Keratinocyte (primary cell): ENCODE measurements around the gene SHPK. TPM values are rescaled to one million over a fixed set of nuclear protein-coding genes. Genes with fewer than 3 reads are reported as not detected.
A peak's percentile ranks its signal among the peaks of the same experiment; 100 is the strongest.

Experiments
- DNase-seq: peaks from one replicate; pipeline ENCODE4 v3.0.0-alpha.2; 2011; ENCODE audit warnings: low read depth, missing footprints, low spot score
- FAIRE-seq: peaks from 2 replicates; lab custom pipeline; 2011; peaks lifted over from hg19 to GRCh38; lab: Jason Lieb, UNC
- H2AFZ ChIP-seq: 2 replicates; pipeline ENCODE4 v1.6.0; 2012; ENCODE audit warnings: low read length, control low read depth, inconsistent platforms; ENCODE audit not compliant: control insufficient read depth
- H3K27ac ChIP-seq: 2 replicates; pipeline ENCODE4 v1.5.1; 2011; ENCODE audit warnings: low read length; ENCODE audit not compliant: control insufficient read depth, insufficient read depth
- H3K27me3 ChIP-seq: 3 replicates; pipeline ENCODE4 v1.6.0; 2011; ENCODE audit warnings: low read length; ENCODE audit not compliant: control insufficient read depth, insufficient read depth; ENCODE audit errors: extremely low read depth
- H3K36me3 ChIP-seq, 2 experiments: 2 replicates in 1 of 2; 3 replicates in 1 of 2; pipeline ENCODE4 v1.5.1; 2011; ENCODE audit warnings: low read length in 2 of 2, mild to moderate bottlenecking in 1 of 2; ENCODE audit not compliant: control insufficient read depth in 2 of 2, insufficient read depth in 2 of 2; ENCODE audit errors: extremely low read depth in 1 of 2
- H3K4me1 ChIP-seq: 3 replicates; pipeline ENCODE4 v1.5.1; 2011; ENCODE audit warnings: low read length; ENCODE audit not compliant: control insufficient read depth, insufficient read depth; ENCODE audit errors: extremely low read depth
- H3K4me2 ChIP-seq: 3 replicates; pipeline ENCODE4 v1.6.0; 2011; ENCODE audit warnings: low read depth, low read length; ENCODE audit not compliant: control insufficient read depth, insufficient read depth; ENCODE audit errors: extremely low read depth
- H3K4me3 ChIP-seq, 3 experiments: fragments of 200-600 bp in 1 of 3; sonication (generic) in 1 of 3; 2 replicates in 2 of 3; 3 replicates in 1 of 3; pipeline ENCODE4 v1.5.1; 2011 to 2016; ENCODE audit warnings: low read length in 3 of 3, mild to moderate bottlenecking in 3 of 3, control low read depth in 2 of 3, inconsistent platforms in 1 of 3, low read depth in 1 of 3, mixed read lengths in 1 of 3, mixed run types in 1 of 3, moderate library complexity in 1 of 3; ENCODE audit not compliant: control insufficient read depth in 2 of 3, insufficient read depth in 2 of 3; ENCODE audit errors: extremely low read depth in 1 of 3
- H3K79me2 ChIP-seq: 2 replicates; pipeline ENCODE4 v1.6.0; 2012; ENCODE audit warnings: low read length; ENCODE audit not compliant: control insufficient read depth, insufficient read depth
- H3K9ac ChIP-seq: 3 replicates; pipeline ENCODE4 v1.6.0; 2011; ENCODE audit warnings: low read length; ENCODE audit not compliant: control insufficient read depth, insufficient read depth; ENCODE audit errors: extremely low read depth
- H3K9me1 ChIP-seq: 3 replicates; pipeline ENCODE4 v1.6.0; 2011; ENCODE audit warnings: low read length; ENCODE audit not compliant: control insufficient read depth, insufficient read depth; ENCODE audit errors: extremely low read depth
- H3K9me3 ChIP-seq: 2 replicates; pipeline ENCODE4 v1.5.1; 2012; ENCODE audit warnings: low read depth, low read length; ENCODE audit not compliant: control insufficient read depth
- H4K20me1 ChIP-seq: 3 replicates; pipeline ENCODE4 v1.6.0; 2011; ENCODE audit warnings: low read length; ENCODE audit not compliant: control insufficient read depth, insufficient read depth; ENCODE audit errors: extremely low read depth
- CTCF ChIP-seq, 3 experiments: IDR thresholded peaks in 1 of 3; conservative IDR thresholded peaks in 1 of 3; optimal IDR thresholded peaks in 1 of 3; 2 replicates in 2 of 3; 3 replicates in 1 of 3; pipeline versions ENCODE3 to v1.5.1; 2011; ENCODE audit warnings: low read length in 3 of 3, mild to moderate bottlenecking in 3 of 3, moderate library complexity in 2 of 3, control low read depth in 1 of 3, inconsistent platforms in 1 of 3; ENCODE audit not compliant: insufficient read depth in 2 of 3; ENCODE audit errors: extremely low read depth in 1 of 3
- EZH2 ChIP-seq: IDR thresholded peaks from one replicate; pipeline ENCODE4 v1.6.1; 2012; ENCODE audit warnings: inconsistent platforms, mild to moderate bottlenecking, low read length, moderate library complexity
- dilution Hi-C: fragments of 300-500 bp; cut with MboI; formaldehyde crosslinking; loops from one replicate; pipeline ENCODE4 v1.7.0; 2020; ENCODE audit warnings: low sequenced_read_pairs; ENCODE audit not compliant: extremely low pct_ligation_motif_present
- polyA plus RNA-seq, 5 experiments: library from polyadenylated mRNA; depleted of rRNA in 3 of 5; stranded (reverse) in 3 of 5; stranded (forward) in 1 of 5; unstranded in 1 of 5; fragments of >200 nt; gene quantifications; 1 replicate in 1 of 5; 2 replicates in 3 of 5; 3 replicates in 1 of 5; pipeline versions ENCODE4 v1.2.1 to v1.2.3, GENCODE V29; 2011 to 2012; ENCODE audit warnings: missing spikeins in 2 of 5, low read depth in 1 of 5, low replicate concordance in 1 of 5

The SHPK gene
- polyA plus RNA-seq, 1 donor (not counting 4 experiments of a cell fraction or from before 2014, with no cell fraction given), result 9.2 TPM

- no peak for DNase-seq
- Histone ChIP-seq H3K9ac (no peak overlapping the region), H3K27me3 (peaks cover 15% of the 10 kb centered on the region), H3K4me3 (no peak overlapping the region), H3K27ac (no peak overlapping the region), H3K36me3 (no peaks in the 10 kb centered on the region), H3K79me2 (no peaks in the 10 kb centered on the region), H3K9me1 (no peaks in the 10 kb centered on the region), H3K9me3 (no peaks in the 10 kb centered on the region), H3K4me2 (no peak overlapping the region), H2AFZ (no peak overlapping the region), H3K4me1 (no peaks in the 10 kb centered on the region), H4K20me1 (no peaks in the 10 kb centered on the region)
- dilution Hi-C loops, result no loop called here
- TF ChIP-seq CTCF (optimal IDR thresholded peaks at IDR 0.05 in 1 of 3, IDR thresholded peaks at IDR 0.05 in 1 of 3, conservative IDR thresholded peaks at IDR 0.05 in 1 of 3; ENCODE audit: extremely low read depth in 1 of 3, insufficient read depth in 2 of 3, low read length in 3 of 3), result peak; percentile 95 to 98 (median 96)
- no peak for TF ChIP-seq EZH2
- FAIRE-seq, result peak; percentile 71
These were observed 47.0 kb upstream of the SHPK start for GRCh38 chr17:3683054-3683511.

GRCh38 chr17:3682033-3682432 lies 46.0 kb upstream of the SHPK start:
- Histone ChIP-seq H3K9me1 (no peaks in the 10 kb centered on the region), H3K9me3 (no peaks in the 10 kb centered on the region), H3K9ac (no peak overlapping the region), H4K20me1 (no peaks in the 10 kb centered on the region), H3K27me3 (peaks cover 15% of the 10 kb centered on the region), H3K36me3 (no peaks in the 10 kb centered on the region), H3K79me2 (no peaks in the 10 kb centered on the region), H3K4me1 (no peaks in the 10 kb centered on the region), H3K27ac (no peak overlapping the region), H3K4me2 (no peak overlapping the region), H2AFZ (no peak overlapping the region), H3K4me3 (no peak overlapping the region)
- dilution Hi-C loops, result no loop called here
- DNase-seq (no peak), FAIRE-seq (no peak)
- TF ChIP-seq EZH2, result no peak
- TF ChIP-seq CTCF (optimal IDR thresholded peaks at IDR 0.05 in 1 of 3, IDR thresholded peaks at IDR 0.05 in 1 of 3, conservative IDR thresholded peaks at IDR 0.05 in 1 of 3; ENCODE audit: extremely low read depth in 1 of 3, insufficient read depth in 2 of 3, low read length in 3 of 3), result no peak
